CD4-positive, alpha-beta T cell treated with Interferon alpha-2 for 1 hour (primary cell): Measurements from ENCODE around the gene CD1D.
"Not testable (repeated sequence)": the region's sequence is repeated elsewhere in the genome, so short reads cannot be mapped to it uniquely, and the experiment has no call there.

ENCODE experiments used
- DNase-seq, 2 donors: peaks; one replicate each; pipeline ENCODE4 v3.0.0-alpha.2; 2020 to 2022

Gene CD1D

DNA sequence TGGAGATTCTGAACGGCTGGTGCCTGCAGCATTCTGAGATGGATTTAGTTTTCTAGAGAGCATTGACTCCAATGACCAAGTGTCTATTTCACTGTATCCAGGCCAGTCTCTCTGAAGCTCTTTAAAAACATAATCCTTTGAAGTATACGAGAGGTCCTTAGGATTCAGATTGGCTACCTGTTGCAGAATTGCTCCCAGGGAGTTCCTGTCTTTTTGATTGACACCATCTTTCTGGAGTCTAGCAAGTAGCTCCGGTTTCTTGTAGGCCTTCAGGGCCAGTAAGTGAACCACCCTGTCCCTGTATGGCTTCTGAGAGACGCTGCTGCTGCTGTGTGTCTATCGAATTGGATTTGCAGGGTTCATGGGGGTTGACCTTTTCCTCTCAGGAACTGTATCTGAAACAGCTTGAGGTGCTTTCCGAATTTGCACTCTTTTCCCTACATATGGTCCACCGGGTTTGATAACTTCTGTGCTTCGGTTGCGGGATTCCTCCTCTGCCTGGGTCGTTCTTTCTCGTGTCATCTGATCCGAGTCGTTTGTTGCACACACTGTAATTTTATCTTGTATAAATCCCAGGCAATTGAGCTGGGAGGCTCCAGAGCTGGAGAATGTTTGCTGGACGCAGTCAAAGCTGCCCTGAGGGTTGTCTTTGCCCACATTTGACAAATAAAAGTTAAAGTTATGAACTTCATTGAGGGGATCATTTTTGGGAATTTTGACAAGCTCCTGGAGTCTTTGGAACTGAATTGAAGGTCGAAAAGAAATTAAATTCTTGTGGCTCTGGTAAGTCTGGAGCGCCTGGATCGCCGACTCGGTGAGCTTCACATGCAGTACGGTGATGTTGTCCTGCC is 3.6 kb upstream of the CD1D start:
- not testable (repeated sequence) for DNase-seq

DNA sequence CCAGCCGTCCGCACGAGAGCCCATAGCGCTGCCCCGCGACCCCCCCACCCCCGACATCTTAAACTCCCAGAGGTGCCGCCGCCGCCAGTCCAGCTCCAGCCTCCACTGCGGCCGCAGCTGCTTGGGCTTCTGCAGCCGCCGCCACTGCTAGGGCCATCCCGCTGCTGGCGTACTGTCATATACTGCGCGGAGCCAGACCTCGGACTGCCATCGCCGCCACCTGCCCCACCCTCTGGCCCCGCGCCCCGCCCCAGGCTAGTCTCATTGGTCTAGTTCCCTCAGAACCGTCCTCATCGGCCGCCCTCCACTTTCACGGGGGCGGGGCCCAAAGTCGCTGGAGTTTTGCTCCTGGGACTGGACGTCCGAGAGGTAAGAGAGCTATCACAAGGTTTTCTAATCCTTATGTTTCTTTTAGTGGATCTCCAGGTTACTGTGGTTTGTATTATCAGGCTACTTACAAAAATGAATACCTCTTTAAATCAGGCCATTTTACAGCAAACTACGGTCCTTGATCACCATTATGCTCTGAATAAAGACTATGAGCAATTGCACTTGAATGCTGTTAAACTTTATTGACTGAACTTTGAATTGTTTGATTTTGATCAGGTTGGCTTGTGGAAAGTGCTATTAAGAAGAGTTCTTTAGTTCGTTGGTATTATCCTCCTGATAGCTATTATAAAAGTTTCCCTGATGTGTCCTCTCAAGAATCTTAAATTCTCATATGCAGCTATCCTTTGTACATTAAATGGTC is 2.8 kb upstream of the CD1D start:
- peak; percentile 22 to 70 for DNase-seq

DNA sequence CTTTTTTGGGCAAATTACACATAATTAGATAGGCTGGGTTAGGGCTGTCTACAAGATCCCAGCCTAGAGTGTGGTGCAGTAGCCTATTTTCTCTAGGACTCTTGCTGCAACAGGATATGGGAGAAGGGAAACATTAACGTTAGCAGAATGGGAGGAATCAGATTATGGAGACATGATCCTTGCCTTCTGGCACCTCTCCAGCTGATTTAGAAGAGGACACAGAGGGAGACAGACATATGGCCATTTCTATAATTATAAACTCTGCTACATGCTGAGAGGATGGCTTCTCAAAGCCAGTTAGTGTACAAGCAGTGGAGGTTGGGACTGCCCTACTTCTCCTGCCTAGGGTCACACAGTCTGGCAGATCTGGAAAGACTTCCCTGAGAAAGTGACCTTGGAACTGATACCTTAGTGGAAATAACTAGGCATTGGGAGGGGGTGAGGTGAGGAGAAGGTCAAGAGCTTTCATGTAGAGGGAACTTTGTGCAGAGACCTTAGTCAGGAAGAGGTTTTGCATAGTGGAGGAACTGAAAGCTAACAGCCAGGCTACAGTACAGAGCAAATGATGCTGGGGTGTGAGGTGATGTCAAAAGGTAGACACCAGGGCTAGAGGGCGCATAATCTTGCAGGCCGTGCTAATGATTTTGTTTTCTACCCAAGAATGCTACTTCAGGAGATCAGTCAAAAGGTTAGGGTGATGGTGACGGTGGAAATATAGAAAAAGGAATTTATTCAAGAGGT is 1.2 kb upstream of the CD1D start:
- peak in 1 of 2 donors; percentile 48 for DNase-seq

DNA sequence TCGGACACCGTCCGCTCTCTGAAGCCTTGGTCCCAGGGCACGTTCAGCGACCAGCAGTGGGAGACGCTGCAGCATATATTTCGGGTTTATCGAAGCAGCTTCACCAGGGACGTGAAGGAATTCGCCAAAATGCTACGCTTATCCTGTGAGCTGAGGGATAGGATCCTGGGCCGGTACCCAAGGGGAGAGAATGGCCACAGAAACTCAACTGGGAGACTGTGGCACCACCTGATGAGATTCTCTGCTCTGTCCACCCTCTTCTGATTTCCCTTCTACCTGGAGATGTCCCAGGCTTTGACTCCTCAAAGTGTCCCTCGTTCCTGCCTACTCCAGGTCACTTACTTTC is 855 bp downstream of the CD1D start:
- no peak for DNase-seq

DNA sequence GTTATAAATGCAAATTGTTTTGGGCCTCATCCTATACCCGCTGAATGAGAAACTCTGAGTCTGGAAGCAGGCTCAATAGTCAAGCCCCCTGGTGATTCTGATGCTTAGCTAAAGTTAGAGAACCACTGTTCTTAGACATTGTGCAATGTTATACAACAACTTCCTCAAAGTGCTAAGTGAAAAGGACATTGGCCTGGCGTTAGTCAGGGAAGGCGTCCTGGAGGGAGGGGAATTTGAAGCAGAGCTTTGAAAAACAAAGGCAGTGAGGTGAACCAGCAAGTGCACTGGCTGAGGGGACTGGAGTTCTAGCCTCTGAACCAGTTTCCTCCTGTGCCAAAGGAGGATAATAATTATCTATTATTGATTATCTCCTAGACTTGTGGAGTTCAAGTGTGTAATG is 5.1 kb downstream of the CD1D start:
- peak in 1 of 2 donors; percentile 26 for DNase-seq

DNA sequence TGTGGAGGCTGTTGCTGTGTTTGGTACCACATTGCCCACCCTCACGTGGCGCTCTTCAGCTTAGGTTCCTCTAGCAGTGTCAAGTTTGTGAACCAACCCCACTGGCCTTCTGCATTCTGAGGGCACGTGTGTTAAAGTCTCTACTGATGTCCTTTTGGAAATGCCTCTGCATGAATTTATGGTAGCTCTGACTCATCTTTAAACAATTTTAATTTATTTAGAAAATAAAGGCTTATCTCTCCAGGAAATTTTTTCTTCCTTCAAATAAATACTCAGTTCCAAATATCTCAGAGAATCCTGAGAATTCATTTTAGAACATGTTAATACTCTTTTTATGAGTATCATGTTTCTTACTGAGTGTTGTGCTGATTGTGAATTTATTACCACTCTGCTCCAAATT is 5.5 kb downstream of the CD1D start:
- DNase-seq: no peak

DNA sequence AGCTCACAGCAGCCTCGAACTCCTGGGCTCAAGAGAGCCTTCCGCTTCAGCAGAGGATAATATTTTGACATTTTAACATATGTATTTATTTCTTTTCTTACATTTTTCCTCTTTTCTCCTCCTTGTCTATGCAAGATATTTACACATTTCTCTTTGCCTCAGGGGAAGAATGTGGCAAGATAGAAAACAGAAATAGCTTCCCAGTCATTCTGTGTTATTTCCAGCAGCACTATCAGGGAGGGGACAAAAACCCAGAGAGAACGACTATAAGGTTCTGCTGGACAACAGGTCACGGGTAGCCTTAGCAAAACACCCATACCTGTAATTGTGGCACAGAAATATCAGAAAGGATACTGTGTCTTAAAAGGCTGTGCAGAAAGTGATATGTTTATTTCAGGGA is 7.9 kb downstream of the CD1D start:
- DNase-seq: no peak

DNA sequence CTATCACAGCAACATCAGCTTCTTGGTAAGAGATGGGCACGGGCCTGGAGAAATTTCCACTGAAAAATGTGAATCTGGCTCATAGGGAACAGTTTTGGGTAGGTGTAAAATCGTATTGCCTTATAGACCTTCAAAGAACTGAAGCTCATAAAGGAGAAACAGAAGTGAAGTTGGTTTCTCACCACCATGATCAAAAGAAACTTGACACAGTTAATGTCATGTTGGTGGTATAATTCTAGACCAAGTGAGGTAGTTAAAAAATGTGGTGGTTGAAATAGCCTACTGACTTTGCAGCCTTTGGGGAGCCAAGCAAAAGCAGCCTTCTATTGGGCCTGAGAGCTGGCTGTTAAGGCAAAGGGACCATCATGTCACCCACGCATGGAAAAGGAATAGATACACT is 8.9 kb downstream of the CD1D start:
- no peak for DNase-seq

DNA sequence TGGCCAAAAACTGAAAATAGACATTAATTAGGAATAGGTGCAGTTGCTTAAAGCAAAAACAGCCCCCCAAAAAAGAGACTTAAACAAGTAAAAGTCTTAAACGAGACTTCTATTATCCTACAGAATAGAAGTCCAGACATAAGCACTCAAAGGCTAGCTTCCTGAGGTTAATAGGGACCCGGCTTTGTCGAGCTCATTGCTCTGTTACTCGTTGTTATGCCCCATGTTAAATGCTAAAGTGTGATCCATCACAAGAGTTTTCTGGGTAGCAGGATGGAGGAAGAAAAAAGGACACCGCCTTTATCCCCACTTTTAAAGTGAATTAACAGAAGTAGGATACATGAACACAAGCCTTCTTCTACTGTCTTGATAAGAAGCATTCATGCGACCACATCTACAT is 10.6 kb downstream of the CD1D start:
- no peak for DNase-seq

DNA sequence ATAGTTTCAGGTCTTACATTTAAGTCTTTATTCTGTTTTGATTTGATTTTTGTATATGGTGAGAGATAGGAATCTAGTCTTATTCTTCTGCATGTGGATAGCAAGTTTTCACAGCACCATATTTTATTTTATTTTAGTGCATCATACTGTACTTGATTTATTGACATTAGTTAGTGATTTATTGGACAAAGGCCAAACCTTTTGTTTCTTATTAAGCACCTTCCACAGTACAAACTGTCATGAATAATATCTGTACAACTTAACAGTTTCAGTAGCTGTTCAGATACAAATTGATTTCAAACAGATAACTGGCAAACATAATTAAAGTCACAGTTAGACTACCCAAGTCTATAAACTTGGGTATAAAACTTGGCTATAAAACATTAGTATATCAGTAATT is 15.8 kb downstream of the CD1D start:
- DNase-seq: no peak

DNA sequence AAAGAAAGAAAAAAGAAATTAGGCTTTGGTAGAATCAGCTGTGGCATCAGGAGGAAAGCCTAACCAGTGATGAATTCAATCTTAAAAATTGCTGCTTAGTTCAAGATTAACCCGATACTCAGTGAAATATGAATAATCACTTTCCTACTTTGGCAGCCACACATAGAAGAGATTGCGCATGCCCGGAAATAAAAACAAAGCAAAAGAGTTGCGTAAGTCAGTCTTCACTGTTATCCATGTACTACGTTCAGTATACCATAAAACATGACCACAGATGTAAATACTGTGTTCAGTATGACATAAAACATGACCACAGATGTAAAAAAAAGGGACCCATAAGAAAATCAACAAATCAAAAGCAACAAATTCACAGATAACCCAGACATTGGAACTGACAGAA is 19.2 kb downstream of the CD1D start:
- DNase-seq: no peak

DNA sequence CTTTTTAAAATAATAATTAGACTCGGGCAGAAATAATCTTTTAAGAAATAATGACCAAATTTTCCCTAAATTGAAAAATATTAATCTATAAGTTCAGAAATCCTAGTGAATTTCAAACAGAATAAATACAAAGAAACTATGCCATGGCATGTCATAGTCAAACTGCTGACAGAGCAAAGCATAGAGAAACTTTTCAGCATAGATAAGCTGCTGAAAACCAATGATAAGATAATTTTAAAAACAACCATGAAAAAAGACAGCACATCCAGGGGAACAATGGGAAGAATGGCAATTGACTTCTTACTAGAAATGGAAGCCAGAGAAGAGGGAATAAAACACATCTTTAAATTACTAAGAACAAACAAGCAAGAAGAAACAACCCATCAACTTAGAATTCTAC is 19.8 kb downstream of the CD1D start:
- DNase-seq: no peak

DNA sequence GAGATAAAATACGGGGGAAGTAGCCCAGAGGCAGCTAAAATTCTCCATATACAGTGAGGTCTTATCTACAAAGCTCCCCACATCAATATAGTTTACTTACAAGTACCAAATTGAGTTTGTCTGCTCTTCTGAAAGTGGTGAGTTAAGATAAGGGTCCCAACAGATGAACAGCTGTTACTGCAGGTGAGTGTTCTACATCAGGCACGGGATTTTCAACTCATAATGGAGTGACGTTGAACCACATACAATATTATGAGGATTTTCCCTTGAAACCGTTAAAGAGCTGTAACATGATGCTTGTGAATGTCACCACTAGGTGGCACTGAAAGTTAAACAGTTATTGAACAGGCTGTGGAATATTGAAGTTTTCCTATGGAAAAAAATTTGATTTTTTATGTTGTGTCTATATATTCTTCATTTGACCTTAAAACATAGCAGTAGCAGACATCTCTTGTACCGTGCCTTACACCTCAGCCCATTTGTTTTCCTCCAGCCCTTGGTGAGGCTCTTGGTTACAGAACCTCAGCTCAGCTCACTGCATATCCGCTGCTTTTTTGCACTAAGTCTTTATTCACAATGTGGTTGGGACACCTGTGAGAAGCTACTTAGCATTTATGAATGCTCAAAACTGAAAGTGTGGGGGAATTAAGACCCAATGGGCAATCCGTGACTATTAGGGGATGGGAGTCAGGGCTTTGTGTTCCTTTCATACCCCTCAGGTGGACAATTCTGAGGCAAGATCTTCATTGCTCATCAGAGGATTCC is 23.2 kb downstream of the CD1D start:
- peak in 1 of 2 donors; percentile 48 for DNase-seq

DNA sequence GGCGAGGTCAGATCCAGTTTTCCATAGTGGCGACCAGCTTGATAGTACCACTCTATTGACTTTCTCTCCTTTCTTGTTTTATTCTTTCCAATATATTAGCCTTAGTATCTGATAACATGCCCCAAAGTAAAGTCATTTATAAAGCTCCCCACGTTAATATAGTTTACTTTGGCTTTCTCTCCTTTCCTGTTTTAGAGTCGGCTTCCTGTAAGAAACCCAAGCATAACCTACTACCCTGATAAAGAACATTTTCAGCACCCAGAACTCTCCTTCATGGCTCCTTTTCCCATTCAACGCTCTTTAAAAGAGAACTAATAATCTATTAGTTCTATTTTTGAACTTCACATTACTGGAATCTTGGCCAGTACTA is 23.7 kb downstream of the CD1D start:
- DNase-seq: no peak

DNA sequence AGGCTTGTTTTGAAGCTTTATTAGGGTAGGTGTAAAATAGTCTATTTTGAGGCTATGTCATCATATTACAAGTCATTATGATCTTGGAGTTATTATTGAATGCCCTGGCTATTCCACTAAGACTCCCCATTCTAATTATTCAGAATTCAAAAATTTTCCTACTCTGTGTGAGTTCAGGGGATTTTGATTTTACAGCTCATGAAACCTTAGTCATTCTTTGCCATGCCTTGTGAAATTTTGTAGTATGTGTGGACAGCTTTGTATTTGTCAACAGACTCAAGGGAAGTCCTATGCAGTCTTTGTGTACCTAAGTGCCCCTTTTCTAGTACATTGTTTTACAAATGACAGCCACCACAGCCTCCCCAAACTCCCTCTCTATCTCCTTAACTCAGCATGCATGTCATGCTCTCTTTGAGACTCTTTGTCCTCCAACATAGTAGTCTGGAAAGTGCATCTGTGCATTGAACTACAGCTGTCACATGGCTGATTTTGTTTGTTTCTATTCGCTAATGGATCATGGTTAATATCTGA is 28.0 kb downstream of the CD1D start:
- no peak for DNase-seq

DNA sequence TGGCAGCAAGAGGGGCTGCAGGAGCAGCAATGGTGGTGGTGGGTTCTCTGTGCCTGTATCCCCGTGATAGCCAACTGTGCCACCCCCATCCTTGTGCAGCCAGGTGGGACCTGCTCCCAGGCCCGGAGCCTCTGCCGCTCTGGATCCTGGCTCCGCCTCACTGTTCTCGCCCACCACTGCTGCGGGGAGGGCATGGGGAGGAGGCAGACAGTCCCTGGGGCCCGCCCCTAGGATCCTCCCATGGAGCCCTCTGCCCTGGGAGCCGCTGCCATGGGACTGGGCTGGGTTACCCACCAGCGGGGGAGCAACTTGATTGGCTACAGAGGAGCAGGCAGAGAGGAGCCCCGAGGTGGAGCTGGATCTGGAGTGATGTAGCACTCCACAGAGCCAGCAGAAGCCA is 31.6 kb downstream of the CD1D start:
- no peak for DNase-seq

DNA sequence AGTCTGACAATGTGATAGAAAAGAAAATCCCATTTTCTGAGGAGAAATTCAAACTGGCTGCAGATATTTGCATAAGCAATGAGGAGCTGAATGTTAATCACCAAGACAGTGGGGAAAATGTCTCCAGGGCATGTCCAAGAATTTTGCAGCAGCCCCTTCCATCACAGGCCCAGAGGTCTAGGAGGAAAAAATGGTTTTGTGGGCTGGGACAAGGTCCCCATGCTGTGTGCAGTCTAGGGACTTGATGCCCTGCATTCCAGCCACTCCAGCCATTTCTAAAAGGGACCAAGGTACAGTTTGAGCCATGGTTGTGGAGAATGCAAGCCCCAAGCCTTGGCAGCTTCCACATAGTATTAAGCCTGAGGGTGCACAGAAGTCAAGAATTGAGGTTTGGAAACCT is 42.8 kb downstream of the CD1D start:
- DNase-seq: not testable (repeated sequence)

DNA sequence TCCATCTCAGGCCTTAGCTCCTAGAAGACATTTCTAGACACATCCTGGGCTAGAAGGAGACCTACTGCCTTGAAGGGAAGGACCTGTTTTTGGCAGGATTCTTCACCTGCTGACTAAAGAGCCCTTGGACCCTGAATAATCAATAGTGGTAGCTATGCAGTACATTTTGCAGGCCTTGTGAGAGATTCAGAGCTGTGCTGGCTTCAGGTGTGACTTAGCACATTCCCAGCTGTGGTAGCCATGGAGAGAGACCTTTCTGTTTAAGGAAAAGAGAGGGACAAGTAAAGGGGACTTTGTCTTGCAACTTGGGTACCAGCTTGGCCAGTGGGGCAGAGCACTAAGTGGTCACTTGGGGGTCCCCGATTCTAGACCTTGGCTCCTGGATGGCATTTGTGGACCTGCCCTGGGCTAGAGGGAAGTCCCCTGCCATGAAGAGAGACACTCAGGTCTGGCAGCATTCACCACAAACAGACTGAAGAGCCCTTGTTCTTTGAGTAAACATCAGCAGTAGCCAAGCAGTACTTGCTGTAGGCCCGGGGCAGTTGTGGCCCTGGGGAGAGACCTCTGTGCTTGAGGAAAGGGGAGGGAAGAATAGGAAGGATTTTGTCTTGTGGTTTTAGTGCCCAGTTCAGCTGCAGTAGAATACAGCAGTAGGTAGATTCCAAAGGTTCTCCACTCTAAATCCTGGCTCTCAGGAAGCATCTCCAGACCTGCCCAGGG is 47.4 kb downstream of the CD1D start:
- DNase-seq: no peak
